Lower leg skin (tissue), 3 donors: ENCODE results near the gene CTSW.

Experiments
- CTCF ChIP-seq, 3 donors: fragments of 450-650 bp; IDR thresholded peaks; one replicate each; pipeline ENCODE4 v1.5.1; 2016; ENCODE audit warnings: antibody characterized with exemption in 3 of 3, mild to moderate bottlenecking in 3 of 3, moderate library complexity in 2 of 3
- POLR2A ChIP-seq, 2 donors: fragments of 450-650 bp; IDR thresholded peaks; one replicate each; pipeline ENCODE4 v1.6.1; 2016 to 2017; ENCODE audit warnings: antibody characterized with exemption in 2 of 2, mild to moderate bottlenecking in 1 of 2, moderate library complexity in 1 of 2

- TF ChIP-seq CTCF (IDR thresholded peaks at IDR 0.05) (no peak), POLR2A (IDR thresholded peaks at IDR 0.05) (no peak)
Observed at GRCh38 chr11:65843811-65844210, 35.8 kb upstream of the CTSW start.
